IMR-90 (cell line): ENCODE data around the gene NUBP2. TPM values are rescaled to one million over a fixed set of nuclear protein-coding genes. Genes with fewer than 3 reads are reported as not detected.

Source experiments
- ATAC-seq: fragments of 200-7000 bp; cut with Tn5 transposase; 2 replicates; pipeline ENCODE4 v1.9.1; 2020; ENCODE audit warnings: low read depth, mild to moderate bottlenecking, moderate library complexity
- BruUV-seq: library from RNA; stranded (reverse); fragments of 400-500 nt; replicated peaks from 2 replicates; lab custom pipeline; 2021; lab: Mats Ljungman, UMichigan
- CTCF ChIA-PET: fragments of 300-600 bp; formaldehyde crosslinking; extraction: SDS; loops from one replicate; lab custom pipeline; 2021; ENCODE audit warnings: antibody characterized with exemption; lab: Yijun Ruan, JAX
- POLR2A ChIA-PET: fragments of 300-600 bp; sonication (Branson Sonifier 250); formaldehyde crosslinking; loops from one replicate; lab custom pipeline; 2022; ENCODE audit warnings: antibody characterized with exemption; ENCODE audit not compliant: unreplicated experiment; lab: Charles Lee
- DNase-seq: peaks from one replicate; pipeline ENCODE4 v3.0.0; 2013
- H2AFZ ChIP-seq: replicated peaks from 2 replicates; pipeline ENCODE3; 2013; ENCODE audit warnings: low read length, mild to moderate bottlenecking; ENCODE audit not compliant: poor library complexity
- H2AK5ac ChIP-seq: 2 replicates; pipeline ENCODE4 v1.6.1; 2013; ENCODE audit warnings: low read depth, low read length, inconsistent platforms
- H2AK9ac ChIP-seq: replicated peaks from 2 replicates; pipeline ENCODE3; 2013; ENCODE audit warnings: mild to moderate bottlenecking, low read depth, low read length, moderate library complexity; ENCODE audit not compliant: poor library complexity
- H2BK120ac ChIP-seq: 2 replicates; pipeline ENCODE4 v1.6.1; 2013; ENCODE audit warnings: low read depth, low read length, inconsistent platforms
- H2BK15ac ChIP-seq: 3 replicates; pipeline ENCODE4 v1.6.1; 2013; ENCODE audit warnings: low read depth, low read length, inconsistent platforms
- H2BK20ac ChIP-seq: 2 replicates; pipeline ENCODE4 v1.6.1; 2013; ENCODE audit warnings: low read depth, mild to moderate bottlenecking, inconsistent platforms, low read length, moderate library complexity
- H2BK5ac ChIP-seq: 2 replicates; pipeline ENCODE4 v1.6.1; 2013; ENCODE audit warnings: mild to moderate bottlenecking, low read depth, low read length, inconsistent platforms; ENCODE audit not compliant: poor library complexity, severe bottlenecking
- H3K14ac ChIP-seq: replicated peaks from 2 replicates; pipeline ENCODE4 v1.6.1; 2013; ENCODE audit warnings: low read depth, low read length, inconsistent platforms
- H3K18ac ChIP-seq: 2 replicates; pipeline ENCODE4 v1.6.1; 2013; ENCODE audit warnings: low read depth, low read length, control low read depth
- H3K23ac ChIP-seq: 2 replicates; pipeline ENCODE4 v1.6.1; 2013; ENCODE audit warnings: low read depth, low read length, inconsistent platforms
- H3K27ac ChIP-seq: 2 replicates; pipeline ENCODE4 v1.5.1; 2013; ENCODE audit warnings: mild to moderate bottlenecking, control low read depth, low read length; ENCODE audit not compliant: insufficient read depth
- H3K27me3 ChIP-seq: 2 replicates; pipeline ENCODE4 v1.6.1; 2013; ENCODE audit warnings: low read length; ENCODE audit not compliant: control insufficient read depth, insufficient read depth
- H3K36me3 ChIP-seq: 2 replicates; pipeline ENCODE4 v1.6.1; 2013; ENCODE audit warnings: low read length, mixed read lengths; ENCODE audit not compliant: control insufficient read depth, insufficient read depth
- H3K4ac ChIP-seq: 2 replicates; pipeline ENCODE4 v1.6.1; 2013; ENCODE audit warnings: low read depth, low read length, inconsistent platforms
- H3K4me1 ChIP-seq: 2 replicates; pipeline ENCODE4 v1.6.1; 2013; ENCODE audit warnings: low read length, mixed read lengths; ENCODE audit not compliant: control insufficient read depth, insufficient read depth
- H3K4me2 ChIP-seq: 2 replicates; pipeline ENCODE4 v1.6.1; 2013; ENCODE audit warnings: low read depth, mild to moderate bottlenecking, control low read depth, low read length, moderate library complexity
- H3K4me3 ChIP-seq: 2 replicates; pipeline ENCODE4 v1.5.1; 2013; ENCODE audit warnings: low read depth, mild to moderate bottlenecking, control low read depth, low read length, moderate library complexity; ENCODE audit not compliant: insufficient read depth
- H3K56ac ChIP-seq: 2 replicates; pipeline ENCODE4 v1.6.1; 2013; ENCODE audit warnings: low read length, inconsistent platforms; ENCODE audit not compliant: insufficient read depth; ENCODE audit errors: extremely low read depth
- H3K79me1 ChIP-seq, 2 experiments: 2 replicates each; pipeline ENCODE4 v1.6.1; 2013; ENCODE audit warnings: low read length in 2 of 2, inconsistent platforms in 1 of 2, low read depth in 1 of 2
- H3K9ac ChIP-seq: 2 replicates; pipeline ENCODE4 v1.6.1; 2013; ENCODE audit warnings: low read depth, low read length, control low read depth
- H3K9me1 ChIP-seq: 2 replicates; pipeline ENCODE4 v1.6.1; 2013; ENCODE audit warnings: low read length, inconsistent platforms; ENCODE audit not compliant: insufficient read depth
- H3K9me3 ChIP-seq: 2 replicates; pipeline ENCODE4 v1.6.1; 2013; ENCODE audit warnings: low read length; ENCODE audit not compliant: control insufficient read depth, insufficient read depth
- H4K20me1 ChIP-seq: 2 replicates; pipeline ENCODE4 v1.6.1; 2013; ENCODE audit warnings: low read length, inconsistent platforms; ENCODE audit not compliant: insufficient read depth
- H4K5ac ChIP-seq: 2 replicates; pipeline ENCODE4 v1.6.1; 2013; ENCODE audit warnings: mild to moderate bottlenecking, low read depth, low read length, control low read depth
- H4K8ac ChIP-seq, 2 experiments: 2 replicates each; pipeline ENCODE4 v1.6.1; 2013; ENCODE audit warnings: low read depth in 2 of 2, low read length in 2 of 2, control low read depth in 1 of 2, inconsistent platforms in 1 of 2
- H4K91ac ChIP-seq: 2 replicates; pipeline ENCODE4 v1.6.1; 2013; ENCODE audit warnings: low read depth, low read length, inconsistent platforms; ENCODE audit not compliant: insufficient read depth
- BHLHE40 ChIP-seq: fragments of 150-350 bp; IDR thresholded peaks from 2 replicates; pipeline ENCODE4 v1.6.1; 2016; ENCODE audit warnings: mild to moderate bottlenecking, low read depth, low read length
- CEBPB ChIP-seq: IDR thresholded peaks from 2 replicates; pipeline ENCODE4 v1.6.1; 2012; ENCODE audit warnings: low read depth, low read length, improper control_type of control experiment
- CHD1 ChIP-seq: IDR thresholded peaks from 2 replicates; pipeline ENCODE4 v1.6.1; 2012; ENCODE audit warnings: low read depth, low read length, improper control_type of control experiment
- CTCF ChIP-seq: conservative IDR thresholded peaks from 2 replicates; pipeline ENCODE4 v1.5.1; 2012; ENCODE audit warnings: mild to moderate bottlenecking, low read depth, low read length, improper control_type of control experiment
- ELK1 ChIP-seq: fragments of 150-350 bp; IDR thresholded peaks from 2 replicates; pipeline ENCODE4 v1.6.1; 2016; ENCODE audit warnings: low read depth, mild to moderate bottlenecking, low read length, moderate library complexity, borderline replicate concordance
- FOS ChIP-seq: fragments of 150-350 bp; IDR thresholded peaks from 2 replicates; pipeline ENCODE4 v1.6.1; 2016; ENCODE audit warnings: low read depth, low read length
- MAFK ChIP-seq: IDR thresholded peaks from 2 replicates; pipeline ENCODE4 v1.6.1; 2012; ENCODE audit warnings: low read depth, low read length, improper control_type of control experiment
- MAZ ChIP-seq: IDR thresholded peaks from 2 replicates; pipeline ENCODE4 v1.6.1; 2012; ENCODE audit warnings: low read depth, mild to moderate bottlenecking, low read length, improper control_type of control experiment, moderate library complexity, borderline replicate concordance
- MXI1 ChIP-seq: IDR thresholded peaks from 2 replicates; pipeline ENCODE4 v1.6.1; 2012; ENCODE audit warnings: low read depth, mild to moderate bottlenecking, low read length, moderate library complexity, borderline replicate concordance
- NFE2L2 ChIP-seq: fragments of 150-350 bp; IDR thresholded peaks from 2 replicates; pipeline ENCODE4 v1.6.1; 2016; ENCODE audit warnings: low read depth, mild to moderate bottlenecking, low read length
- POLR2A ChIP-seq: IDR thresholded peaks from 2 replicates; pipeline ENCODE4 v1.6.1; 2012; ENCODE audit warnings: mild to moderate bottlenecking, low read depth, low read length
- RAD21 ChIP-seq: IDR thresholded peaks from 2 replicates; pipeline ENCODE4 v1.6.1; 2012; ENCODE audit warnings: low read length, improper control_type of control experiment
- RCOR1 ChIP-seq: IDR thresholded peaks from 2 replicates; pipeline ENCODE4 v1.6.1; 2012; ENCODE audit warnings: mild to moderate bottlenecking, low read length, improper control_type of control experiment; ENCODE audit not compliant: insufficient replicate concordance
- RFX5 ChIP-seq: IDR thresholded peaks from 2 replicates; pipeline ENCODE4 v1.8.0; 2012; ENCODE audit warnings: low read depth, mild to moderate bottlenecking, low read length, moderate library complexity
- SMC3 ChIP-seq: fragments of 150-350 bp; IDR thresholded peaks from 2 replicates; pipeline ENCODE4 v1.6.1; 2016; ENCODE audit warnings: low read depth, mild to moderate bottlenecking, antibody characterized with exemption, low read length, moderate library complexity
- USF2 ChIP-seq: fragments of 150-350 bp; IDR thresholded peaks from 2 replicates; pipeline ENCODE4 v1.6.1; 2017; ENCODE audit warnings: mild to moderate bottlenecking, antibody characterized with exemption, low read length, low read depth
- WGBS, 2 experiments: methylation state at CpG; one replicate each; pipeline versions ENCODE4 v1.1.5 to v1.1.7; 2013; ENCODE audit warnings: missing lambda C conversion rate in 2 of 2; ENCODE audit not compliant: insufficient read length in 1 of 2; ENCODE audit errors: extremely low coverage in 2 of 2; 5-methylcytosine and 5-hydroxymethylcytosine counted together
- dilution Hi-C: fragments of 300-500 bp; cut with HindIII; formaldehyde crosslinking; loops from one replicate; pipeline ENCODE4 v1.14.3; 2018; ENCODE audit warnings: low sequenced_read_pairs; ENCODE audit not compliant: unreplicated experiment
- in situ Hi-C: fragments of 300-500 bp; cut with MboI; formaldehyde crosslinking; loops from 3 replicates; pipeline ENCODE4 v1.14.3; 2019; ENCODE audit warnings: low sequenced_read_pairs, inconsistent platforms, mixed read lengths
- intact Hi-C: fragments of 100-400 bp; cut with micrococcal nuclease; formaldehyde crosslinking; loops from 2 replicates; pipeline ENCODE4 v1.10.0; 2022
- polyA plus RNA-seq, 3 experiments: library from polyadenylated mRNA; depleted of rRNA; stranded (reverse); fragments of >200 nt; gene quantifications; 2 replicates each; pipeline ENCODE4 v1.2.3, GENCODE V29; 2012; ENCODE audit warnings: low replicate concordance in 1 of 3
- total RNA-seq: library from RNA; depleted of rRNA; stranded (reverse); fragments of >200 nt; gene quantifications from 2 replicates; pipeline ENCODE4 v1.2.3, GENCODE V29; 2012

Gene NUBP2
- total and polyA plus RNA-seq, 2 of the 4 experiments (the other 2 are of a cell fraction) = 62.6 to 131 TPM

GRCh38 chr16:1789643-1790045, 6.9 kb downstream of the NUBP2 start:
- H3K9me3 ChIP-seq = no peaks in the 10 kb centered on the region
- no peak overlapping the region for H3K9ac ChIP-seq
- no peak overlapping the region for H2BK5ac ChIP-seq
- H2BK120ac ChIP-seq = no peak overlapping the region
- no peak overlapping the region for H4K5ac ChIP-seq
- no peak overlapping the region for H3K4ac ChIP-seq
- no peak overlapping the region for H2BK20ac ChIP-seq
- H3K14ac ChIP-seq = no peak overlapping the region
- TF ChIP-seq MAFK (no peak), FOS (no peak), NFE2L2 (no peak), RAD21 (no peak), POLR2A (no peak), ELK1 (no peak), CTCF (no peak), CHD1 (no peak), MXI1 (no peak), SMC3 (no peak), RCOR1 (no peak), CEBPB (no peak), RFX5 (no peak), MAZ (no peak), USF2 (no peak), BHLHE40 (no peak)
- H3K27ac ChIP-seq = no peak overlapping the region
- no peak overlapping the region for H3K56ac ChIP-seq
- H3K23ac ChIP-seq = no peak overlapping the region
- CTCF ChIA-PET = no interaction called here
- H3K4me2 ChIP-seq = no peak overlapping the region
- H3K36me3 ChIP-seq = peaks cover 36% of the 10 kb centered on the region
- intact Hi-C loops (no loop called here), in situ Hi-C loops (no loop called here), dilution Hi-C loops (no loop called here)
- H3K4me3 ChIP-seq = no peak overlapping the region
- H3K79me1 ChIP-seq = peaks cover 6 to 27% of the 10 kb centered on the region in 2 experiments; a peak in 3 of 4 replicates
- H3K18ac ChIP-seq = no peak overlapping the region
- no peaks in the 10 kb centered on the region for H3K4me1 ChIP-seq
- WGBS, 2 experiments = no CpG with 5 or more reads among the region's 25 CpGs
- no peak overlapping the region for H2AK5ac ChIP-seq
- peaks cover 29% of the 10 kb centered on the region for H4K20me1 ChIP-seq
- H4K8ac ChIP-seq = no peak overlapping the region
- BruUV-seq = no TSS peak
- no peak overlapping the region for H2BK15ac ChIP-seq
- no peak overlapping the region for H4K91ac ChIP-seq
- H3K27me3 ChIP-seq = no peaks in the 10 kb centered on the region
- H3K9me1 ChIP-seq = no peaks in the 10 kb centered on the region
- ATAC-seq (no peak), DNase-seq (no peak)
- POLR2A ChIA-PET = no interaction called here
- no peak overlapping the region for H2AFZ ChIP-seq
- no peak overlapping the region for H2AK9ac ChIP-seq
